K562 treated with DMSO at 1 percent for 4 hours (cell line): ENCODE measurements around the gene CDC42EP3. TPM values are rescaled to one million over a fixed set of nuclear protein-coding genes. Genes with fewer than 3 reads are reported as not detected.

Source experiments
- total RNA-seq: library from RNA; unstranded; fragments of 300-600 nt; gene quantifications from 2 replicates; pipeline ENCODE4 v1.2.3, GENCODE V29; 2022; ENCODE audit not compliant: insufficient read depth

Gene CDC42EP3
- 3.8 and 4.3 TPM in 2 replicates for total RNA-seq

GRCh38 chr2:37671009-37671815, at the start of gene CDC42EP3:
Gene CDC42EP3 (minus strand): TSS chr2:37671642. CDS start chr2:37646587, 25,055 bp downstream.

